SK-N-MC (cell line): Measurements from ENCODE around the gene MUC6.

ENCODE experiments used
- DNase-seq: peaks from one replicate; pipeline ENCODE4 v3.0.0-alpha.2; 2011; ENCODE audit warnings: low read depth, low spot score
- H3K27ac ChIP-seq: fragments of 200-600 bp; sonication (generic); 2 replicates; pipeline ENCODE4 v1.5.1; 2016; ENCODE audit warnings: mixed run types
- H3K36me3 ChIP-seq: fragments of 200-600 bp; sonication (generic); 2 replicates; pipeline ENCODE4 v1.6.1; 2017; ENCODE audit warnings: antibody characterized with exemption, low read length, mixed read lengths; ENCODE audit not compliant: insufficient read depth
- H3K4me3 ChIP-seq: fragments of 200-600 bp; sonication (generic); 2 replicates; pipeline ENCODE4 v1.5.1; 2016
- H3K9ac ChIP-seq: fragments of 200-600 bp; sonication (generic); 2 replicates; pipeline ENCODE4 v1.8.0; 2017; ENCODE audit warnings: mixed run types, mixed read lengths; ENCODE audit not compliant: insufficient read length
- H3K9me3 ChIP-seq: fragments of 200-600 bp; sonication (generic); 2 replicates; pipeline ENCODE4 v1.6.1; 2017; ENCODE audit warnings: low read depth, mild to moderate bottlenecking, antibody characterized with exemption, low read length, moderate library complexity, mixed read lengths
- EZH2 ChIP-seq: fragments of 200-600 bp; sonication (generic); IDR thresholded peaks from one replicate; pipeline ENCODE4 v1.6.1; 2017; ENCODE audit warnings: antibody characterized with exemption
- FOXP2 ChIP-seq: optimal IDR thresholded peaks from 2 replicates; pipeline ENCODE3; 2011; ENCODE audit warnings: mild to moderate bottlenecking, moderate library complexity; ENCODE audit not compliant: insufficient read depth; ENCODE audit errors: extremely low read length, control extremely low read depth
- POLR2AphosphoS5 ChIP-seq: IDR thresholded peaks from 2 replicates; pipeline ENCODE4 v1.6.1; 2012; ENCODE audit warnings: mild to moderate bottlenecking, low read depth, low read length, borderline replicate concordance

Gene MUC6

DNA sequence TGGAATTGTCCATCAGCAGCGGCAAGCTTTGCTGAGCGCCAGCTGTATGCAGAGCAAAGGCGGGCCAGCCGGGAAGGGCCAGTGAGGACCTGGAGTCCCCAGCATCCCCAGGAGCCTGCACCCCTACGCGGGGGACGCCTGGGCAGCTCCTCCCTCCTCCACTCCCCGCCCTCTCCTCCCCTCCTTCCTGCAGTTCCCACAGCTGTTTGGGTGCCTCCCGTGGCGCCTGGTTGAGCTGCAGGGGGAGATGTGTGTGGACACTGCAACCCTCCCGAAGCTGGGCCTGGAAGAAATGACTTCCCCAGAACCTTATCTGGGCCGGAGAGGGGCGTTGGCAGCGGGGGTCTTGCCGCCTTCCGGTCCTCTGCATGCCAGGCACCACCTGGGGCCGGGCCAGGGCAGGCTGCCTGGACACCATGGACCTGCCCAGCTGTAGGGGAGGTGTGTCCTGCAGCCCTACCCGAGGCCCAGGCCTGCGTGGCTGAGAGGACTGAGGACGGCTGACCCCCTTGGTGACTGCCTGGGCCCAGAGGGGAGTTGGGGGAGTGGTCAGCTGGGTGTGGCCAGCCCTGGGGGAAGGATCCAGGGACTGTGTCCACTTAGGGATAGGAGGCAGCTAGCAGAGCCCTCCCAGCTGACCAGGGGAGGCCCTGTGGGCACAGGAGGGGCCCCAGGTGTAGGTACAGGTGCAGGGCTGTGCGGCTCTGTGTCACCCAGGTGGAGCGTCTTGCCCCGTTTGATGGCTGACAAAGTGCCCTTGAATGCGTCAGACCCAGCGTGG, 16.8 kb upstream of the MUC6 start:
- TF ChIP-seq EZH2 (no peak), POLR2AphosphoS5 (no peak), FOXP2 (no peak)
- Histone ChIP-seq H3K27ac (no peak overlapping the region), H3K36me3 (no peaks in the 10 kb centered on the region), H3K9ac (no peak overlapping the region), H3K9me3 (no peaks in the 10 kb centered on the region), H3K4me3 (no peak overlapping the region)
- DNase-seq, result no peak

DNA sequence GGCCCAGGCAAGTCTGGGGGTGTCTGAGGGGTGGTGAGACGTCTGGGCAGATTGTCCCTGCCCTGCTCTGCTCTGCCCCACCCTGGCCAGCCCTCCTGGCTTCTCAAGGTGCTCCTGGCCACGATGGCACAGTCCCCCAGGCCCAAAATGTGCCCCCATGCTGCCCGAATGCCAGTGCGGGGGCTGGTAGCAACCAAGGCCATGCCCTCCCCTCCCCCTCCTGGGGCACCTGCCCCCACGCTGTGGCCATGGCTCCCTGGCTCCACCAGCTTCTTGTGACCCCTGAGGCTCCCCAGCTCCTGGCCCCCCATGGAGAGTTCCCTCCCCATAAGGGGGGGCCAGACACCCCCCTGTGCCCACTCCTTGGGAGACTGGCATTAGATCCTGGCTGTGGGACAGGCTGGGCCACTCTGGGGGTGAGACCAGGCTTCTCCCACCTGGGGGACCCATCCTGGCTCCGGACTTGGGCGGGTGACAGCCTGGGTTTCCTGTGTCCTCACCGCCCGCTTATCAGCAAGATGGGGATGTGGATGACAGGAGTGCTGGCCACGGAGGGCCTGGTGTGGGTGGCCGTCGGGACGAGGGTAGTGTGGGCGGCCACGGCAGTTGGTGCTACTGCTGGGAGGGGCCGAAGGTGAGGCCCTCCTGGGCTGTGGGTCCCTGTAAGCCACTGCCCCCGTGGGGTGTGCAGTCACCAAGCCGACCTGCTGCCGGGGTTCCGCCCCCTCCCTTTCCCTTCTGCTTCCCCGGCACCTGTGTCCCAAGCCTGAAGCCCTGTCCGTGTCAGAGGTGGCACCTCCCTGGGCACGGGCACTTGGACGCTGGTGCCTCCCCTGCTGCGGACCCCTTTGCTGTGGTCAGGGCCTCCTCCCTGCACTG, 15.9 kb upstream of the MUC6 start:
- TF ChIP-seq POLR2AphosphoS5 (no peak), EZH2 (no peak), FOXP2 (no peak)
- no peak overlapping the region for H3K9ac ChIP-seq
- H3K9me3 ChIP-seq, result no peaks in the 10 kb centered on the region
- DNase-seq, result no peak
- no peak overlapping the region for H3K27ac ChIP-seq
- H3K4me3 ChIP-seq, result no peak overlapping the region
- no peaks in the 10 kb centered on the region for H3K36me3 ChIP-seq

DNA sequence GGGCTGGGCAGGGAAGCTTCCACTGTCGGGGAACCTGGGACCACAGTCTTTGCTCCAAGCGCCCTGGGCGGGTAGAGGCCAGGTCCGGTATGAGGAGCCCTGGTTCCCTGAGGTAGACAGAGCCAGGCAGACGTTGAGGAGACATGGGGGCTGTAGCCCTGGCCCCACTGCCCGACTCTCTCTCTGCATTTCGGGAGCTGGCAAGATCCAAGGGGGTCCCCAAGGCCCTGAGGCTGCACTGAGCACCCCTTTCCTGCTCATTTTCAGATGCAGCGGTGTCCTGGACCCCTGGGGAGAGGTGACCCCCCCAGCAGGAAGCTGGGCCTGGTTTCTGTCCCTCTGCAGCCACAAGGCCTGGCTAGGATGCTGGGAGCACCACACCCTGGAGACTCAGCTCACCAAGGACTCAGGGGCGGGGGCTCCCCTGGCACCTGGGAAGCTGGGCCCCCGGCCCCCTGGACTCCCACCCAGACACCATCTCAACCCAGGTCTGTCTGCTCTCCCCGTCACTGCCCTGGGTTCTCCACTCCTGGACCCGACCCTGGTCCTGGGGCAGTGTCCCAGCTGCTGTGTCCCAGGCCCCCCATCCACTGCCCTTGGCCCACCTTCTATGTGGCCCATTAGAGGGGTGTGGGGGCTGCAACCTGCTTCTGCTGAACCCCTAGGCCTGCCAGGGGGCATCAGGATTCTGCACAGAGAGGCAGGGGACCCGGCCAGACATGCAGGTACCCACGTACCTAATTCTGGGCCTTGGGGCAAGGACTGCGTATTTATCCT, 15.0 kb upstream of the MUC6 start:
- no peak overlapping the region for H3K9ac ChIP-seq
- no peak overlapping the region for H3K4me3 ChIP-seq
- no peak overlapping the region for H3K27ac ChIP-seq
- no peak for DNase-seq
- TF ChIP-seq POLR2AphosphoS5 (no peak), EZH2 (no peak)
- no peaks in the 10 kb centered on the region for H3K36me3 ChIP-seq
- H3K9me3 ChIP-seq, result no peaks in the 10 kb centered on the region

DNA sequence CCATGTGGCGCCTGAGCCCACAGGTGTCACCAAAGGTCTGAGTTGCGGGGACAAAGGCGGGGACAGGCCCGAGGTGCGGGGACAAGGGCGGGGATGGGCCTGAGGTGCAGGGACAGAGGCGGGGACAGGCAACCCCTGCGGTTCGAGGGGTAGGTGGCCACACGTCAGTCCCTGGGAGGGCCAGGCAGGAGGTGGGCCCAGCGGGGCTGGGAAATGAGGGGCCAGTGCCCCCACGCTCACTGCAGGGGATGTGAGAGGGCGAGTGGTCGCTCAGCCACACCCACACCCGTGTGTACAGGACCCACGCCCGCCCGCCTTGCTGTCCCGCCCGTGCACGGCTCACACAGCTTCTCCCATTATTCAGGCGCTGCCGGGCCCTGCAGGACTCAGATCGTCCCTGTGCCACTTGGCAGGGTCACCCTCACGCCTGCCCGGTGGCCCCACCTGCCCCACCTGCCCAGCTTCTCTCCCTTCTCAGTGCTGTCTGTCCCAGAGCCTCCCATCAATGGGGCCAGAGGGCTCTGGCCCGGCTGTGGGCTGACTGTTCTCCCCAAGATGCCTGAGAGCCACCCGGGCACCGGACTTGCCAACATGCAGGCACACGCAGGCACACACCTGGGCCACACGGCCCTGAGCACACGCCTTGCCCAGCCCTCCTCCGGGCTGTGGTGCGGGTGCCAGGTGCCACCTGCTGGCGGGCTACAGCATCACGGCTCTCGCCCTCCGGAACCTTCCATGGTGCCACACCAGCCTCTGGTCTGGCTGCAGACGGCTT, 14.2 kb upstream of the MUC6 start:
- Histone ChIP-seq H3K4me3 (no peak overlapping the region), H3K9ac (no peak overlapping the region), H3K27ac (no peak overlapping the region), H3K9me3 (no peaks in the 10 kb centered on the region), H3K36me3 (no peaks in the 10 kb centered on the region)
- TF ChIP-seq FOXP2, result peak; percentile 45
- no peak for TF ChIP-seq POLR2AphosphoS5
- TF ChIP-seq EZH2, result no peak
- DNase-seq, result no peak

DNA sequence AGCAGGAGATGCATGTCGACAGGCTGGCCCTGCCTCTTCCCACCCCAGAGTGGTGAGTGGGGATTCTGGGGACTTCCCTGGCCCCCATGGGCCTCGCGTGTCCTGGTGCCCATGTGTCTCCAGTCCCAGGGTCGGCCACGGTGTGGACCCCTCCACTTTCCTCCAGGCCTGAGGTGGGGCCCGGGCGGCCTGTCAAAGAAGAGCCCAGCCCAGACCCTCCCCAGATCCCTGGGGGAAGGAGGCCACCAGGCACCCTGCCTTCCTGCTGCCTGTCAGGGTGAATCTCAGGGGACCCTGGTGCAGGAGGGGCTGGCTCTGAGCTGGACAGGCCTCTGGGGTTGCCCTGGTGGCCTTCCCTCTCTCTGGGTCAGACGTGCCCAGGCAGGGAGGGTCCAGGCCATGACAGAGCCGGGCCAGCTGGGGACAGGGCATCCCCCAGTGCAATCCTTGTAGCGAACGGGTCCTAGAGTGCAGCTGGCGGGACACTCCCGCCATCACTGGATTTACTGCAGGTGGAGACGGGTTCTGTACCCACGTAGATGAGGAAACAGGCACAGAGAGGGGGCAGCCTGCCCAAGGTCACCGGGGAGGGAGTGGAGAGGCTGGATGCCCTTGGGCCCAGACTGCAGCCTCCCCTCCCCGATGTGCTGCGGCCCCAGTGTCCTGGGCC, 13.5 kb upstream of the MUC6 start:
- TF ChIP-seq EZH2 (no peak), FOXP2 (no peak), POLR2AphosphoS5 (no peak)
- no peak for DNase-seq
- Histone ChIP-seq H3K27ac (no peak overlapping the region), H3K4me3 (no peak overlapping the region), H3K9me3 (no peaks in the 10 kb centered on the region), H3K36me3 (no peaks in the 10 kb centered on the region), H3K9ac (no peak overlapping the region)

DNA sequence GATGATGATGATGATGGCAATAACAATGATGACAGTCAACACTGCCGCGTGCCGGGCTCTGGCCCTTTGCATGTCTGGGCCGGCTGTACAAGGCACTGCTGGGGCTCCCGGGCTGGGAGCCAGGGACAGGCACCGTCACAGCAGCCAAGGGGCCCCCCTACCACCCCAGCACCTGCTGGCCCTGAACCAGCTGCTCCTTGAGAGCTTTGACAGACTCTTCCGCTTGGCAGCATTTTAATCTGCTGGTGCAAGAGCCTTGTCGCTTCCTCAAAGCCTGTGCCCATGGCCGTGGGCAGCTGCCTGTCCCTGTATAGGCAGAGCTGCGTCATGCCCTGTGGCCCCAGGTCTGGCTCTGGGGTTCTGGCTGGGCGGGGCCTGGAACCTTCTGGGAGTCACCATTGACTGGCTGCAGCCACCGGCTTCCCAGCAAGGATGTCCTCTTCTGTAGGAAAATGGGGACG, 12.9 kb upstream of the MUC6 start:
- DNase-seq, result no peak
- H3K9me3 ChIP-seq, result no peaks in the 10 kb centered on the region
- H3K9ac ChIP-seq, result no peak overlapping the region
- H3K36me3 ChIP-seq, result no peaks in the 10 kb centered on the region
- H3K27ac ChIP-seq, result no peak overlapping the region
- no peak for TF ChIP-seq EZH2
- TF ChIP-seq POLR2AphosphoS5, result no peak
- TF ChIP-seq FOXP2, result no peak
- no peak overlapping the region for H3K4me3 ChIP-seq

DNA sequence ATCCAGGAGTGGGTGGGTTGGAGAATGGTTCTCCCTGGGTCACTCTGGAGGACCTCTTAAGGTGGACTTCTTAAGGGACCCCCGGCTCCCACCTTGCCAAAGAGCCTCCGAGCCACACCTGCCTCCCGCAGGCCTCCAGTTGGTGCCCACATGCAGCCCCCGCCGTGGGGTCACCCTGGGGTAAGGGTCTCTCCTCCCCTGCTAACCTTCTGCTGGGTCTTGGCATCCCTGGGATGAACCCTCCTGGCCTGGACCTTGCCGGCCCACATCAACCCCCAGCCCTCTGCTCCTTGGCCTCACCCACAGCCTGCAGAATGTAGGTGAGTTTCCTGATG, 12.5 kb upstream of the MUC6 start:
- TF ChIP-seq EZH2 (no peak), FOXP2 (no peak), POLR2AphosphoS5 (no peak)
- Histone ChIP-seq H3K36me3 (no peaks in the 10 kb centered on the region), H3K9ac (no peak overlapping the region), H3K9me3 (no peaks in the 10 kb centered on the region), H3K4me3 (no peak overlapping the region), H3K27ac (no peak overlapping the region)
- no peak for DNase-seq
